ENCODE results near the gene ERICH2. TPM values are rescaled to one million over a fixed set of nuclear protein-coding genes. Genes with fewer than 3 reads are reported as not detected.
"Not testable (repeated sequence)": the region's sequence is repeated elsewhere in the genome, so short reads cannot be mapped to it uniquely, and the experiment has no call there.

The ERICH2 gene
- total RNA-seq, 2 donors from 2014 or later = not detected

- Mint-ChIP-seq H3K4me3 (no peak overlapping the region), H3K4me1 (ENCODE audit: low read depth in 2 of 2) (no peaks in the 10 kb centered on the region), H3K9me3 (no peaks in the 10 kb centered on the region), H3K27me3 (peaks cover 13 to 24% of the 10 kb centered on the region in 2 donors), H3K27ac (no peak overlapping the region), H3K36me3 (no peaks in the 10 kb centered on the region)
- ATAC-seq (no peak), DNase-seq (ENCODE audit: low spot score) (no peak)
Observed at GRCh38 chr2:170742896-170743529, 27.2 kb upstream of the ERICH2 start.

- Mint-ChIP-seq H3K4me3 (no peak overlapping the region), H3K9me3 (no peaks in the 10 kb centered on the region)
- no peak for DNase-seq (ENCODE audit: low spot score)
Observed at GRCh38 chr2:170743530-170744239, 26.5 kb upstream of the ERICH2 start.

GRCh38 chr2:170744248-170745002, 25.8 kb upstream of the ERICH2 start:
- no peak overlapping the region for H3K4me3 Mint-ChIP-seq
- H3K4me1 Mint-ChIP-seq (ENCODE audit: low read depth in 2 of 2) = no peaks in the 10 kb centered on the region
- ATAC-seq = no peak
- no peak overlapping the region for H3K27ac Mint-ChIP-seq
- H3K27me3 Mint-ChIP-seq = peaks cover 18 to 34% of the 10 kb centered on the region in 2 donors
- DNase-seq (ENCODE audit: low spot score) = no peak
- H3K36me3 Mint-ChIP-seq = no peaks in the 10 kb centered on the region
- no peaks in the 10 kb centered on the region for H3K9me3 Mint-ChIP-seq

More at GRCh38 chr2:170743530-170744239, 26.5 kb upstream of the ERICH2 start:
- ATAC-seq = no peak
- Mint-ChIP-seq H3K4me1 (ENCODE audit: low read depth in 2 of 2) (no peaks in the 10 kb centered on the region), H3K36me3 (no peaks in the 10 kb centered on the region), H3K27ac (no peak overlapping the region), H3K27me3 (peaks cover 16 to 28% of the 10 kb centered on the region in 2 donors)

GRCh38 chr2:170745305-170745704, 24.9 kb upstream of the ERICH2 start:
- ATAC-seq (no peak), DNase-seq (ENCODE audit: low spot score) (no peak)
- H3K27ac Mint-ChIP-seq = no peak overlapping the region
- H3K36me3 Mint-ChIP-seq = no peaks in the 10 kb centered on the region
- H3K4me1 Mint-ChIP-seq (ENCODE audit: low read depth in 2 of 2) = no peaks in the 10 kb centered on the region
- H3K9me3 Mint-ChIP-seq = no peaks in the 10 kb centered on the region
- peaks cover 25 to 43% of the 10 kb centered on the region in 2 donors for H3K27me3 Mint-ChIP-seq
- no peak overlapping the region for H3K4me3 Mint-ChIP-seq

GRCh38 chr2:170747921-170748320, 22.3 kb upstream of the ERICH2 start:
- no peaks in the 10 kb centered on the region for H3K4me1 Mint-ChIP-seq (ENCODE audit: low read depth in 2 of 2)
- ATAC-seq = no peak
- H3K4me3 Mint-ChIP-seq = no peak overlapping the region
- no peaks in the 10 kb centered on the region for H3K36me3 Mint-ChIP-seq
- H3K9me3 Mint-ChIP-seq = no peaks in the 10 kb centered on the region
- no peak for DNase-seq (ENCODE audit: low spot score)
- H3K27ac Mint-ChIP-seq = no peak overlapping the region
- peaks cover 37 to 62% of the 10 kb centered on the region in 2 donors for H3K27me3 Mint-ChIP-seq

GRCh38 chr2:170751555-170751954, 18.6 kb upstream of the ERICH2 start:
- not testable (repeated sequence) for H3K9me3 Mint-ChIP-seq; H3K4me1 Mint-ChIP-seq (ENCODE audit: low read depth in 2 of 2); H3K4me3 Mint-ChIP-seq; H3K36me3 Mint-ChIP-seq; H3K27ac Mint-ChIP-seq; DNase-seq (ENCODE audit: low spot score)
- H3K27me3 Mint-ChIP-seq = peaks cover 41 to 51% of the 10 kb centered on the region in 2 donors
- ATAC-seq = peak; percentile 76 to 83

- H3K4me3 Mint-ChIP-seq = no peak overlapping the region
- H3K27me3 Mint-ChIP-seq = peaks cover 16 to 19% of the 10 kb centered on the region in 2 donors
- DNase-seq (ENCODE audit: low spot score) = no peak
Observed at GRCh38 chr2:170761572-170761971, 8.6 kb upstream of the ERICH2 start.

GRCh38 chr2:170762760-170763159, 7.4 kb upstream of the ERICH2 start:
- H3K9me3 Mint-ChIP-seq = no peaks in the 10 kb centered on the region
- no peak for ATAC-seq
- H3K4me3 Mint-ChIP-seq = no peak overlapping the region
- no peaks in the 10 kb centered on the region for H3K4me1 Mint-ChIP-seq (ENCODE audit: low read depth in 2 of 2)
- DNase-seq (ENCODE audit: low spot score) = no peak
- no peaks in the 10 kb centered on the region for H3K36me3 Mint-ChIP-seq
- H3K27ac Mint-ChIP-seq = no peak overlapping the region
- H3K27me3 Mint-ChIP-seq = peaks cover 16 to 19% of the 10 kb centered on the region in 2 donors

More at GRCh38 chr2:170761572-170761971, 8.6 kb upstream of the ERICH2 start:
- Mint-ChIP-seq H3K9me3 (no peaks in the 10 kb centered on the region), H3K27ac (no peak overlapping the region), H3K4me1 (ENCODE audit: low read depth in 2 of 2) (no peaks in the 10 kb centered on the region), H3K36me3 (no peaks in the 10 kb centered on the region)
- ATAC-seq = no peak

- H3K27me3 Mint-ChIP-seq = peaks cover 16 to 19% of the 10 kb centered on the region in 2 donors
- no peaks in the 10 kb centered on the region for H3K9me3 Mint-ChIP-seq
- DNase-seq (ENCODE audit: low spot score) (no peak), ATAC-seq (no peak)
- no peaks in the 10 kb centered on the region for H3K36me3 Mint-ChIP-seq
- no peak overlapping the region for H3K4me3 Mint-ChIP-seq
- H3K4me1 Mint-ChIP-seq (ENCODE audit: low read depth in 2 of 2) = no peaks in the 10 kb centered on the region
- no peak overlapping the region for H3K27ac Mint-ChIP-seq
Observed at GRCh38 chr2:170763232-170763631, 6.9 kb upstream of the ERICH2 start.

GRCh38 chr2:170764880-170765261, 5.3 kb upstream of the ERICH2 start:
- H3K4me3 Mint-ChIP-seq = no peak overlapping the region
- no peaks in the 10 kb centered on the region for H3K9me3 Mint-ChIP-seq
- no peak overlapping the region for H3K27ac Mint-ChIP-seq
- ATAC-seq (no peak), DNase-seq (ENCODE audit: low spot score) (no peak)
- peaks cover 0 to under 1% of the 10 kb centered on the region in 2 donors for H3K4me1 Mint-ChIP-seq (ENCODE audit: low read depth in 2 of 2)
- peaks cover 13 to 14% of the 10 kb centered on the region in 2 donors for H3K27me3 Mint-ChIP-seq
- no peaks in the 10 kb centered on the region for H3K36me3 Mint-ChIP-seq

GRCh38 chr2:170766693-170767092, 3.5 kb upstream of the ERICH2 start:
- Mint-ChIP-seq H3K4me3 (no peak overlapping the region), H3K27ac (no peak overlapping the region)
- ATAC-seq = no peak

GRCh38 chr2:170770606-170771420, 635 bp downstream of the ERICH2 start:
- ATAC-seq (peak; percentile 97), DNase-seq (ENCODE audit: low spot score) (peak; percentile 87)

More at GRCh38 chr2:170766693-170767092, 3.5 kb upstream of the ERICH2 start:
- DNase-seq (ENCODE audit: low spot score) = no peak
- peaks cover 10% of the 10 kb centered on the region in 2 donors for H3K27me3 Mint-ChIP-seq
- no peaks in the 10 kb centered on the region for H3K9me3 Mint-ChIP-seq
- peaks cover 4 to 11% of the 10 kb centered on the region in 2 donors for H3K4me1 Mint-ChIP-seq (ENCODE audit: low read depth in 2 of 2)
- H3K36me3 Mint-ChIP-seq = no peaks in the 10 kb centered on the region

GRCh38 chr2:170771421-170771937, 1.3 kb downstream of the ERICH2 start:
- no peaks in the 10 kb centered on the region for H3K36me3 Mint-ChIP-seq
- ATAC-seq (no peak), DNase-seq (ENCODE audit: low spot score) (no peak)
- peaks cover 4 to 14% of the 10 kb centered on the region in 2 donors for H3K4me1 Mint-ChIP-seq (ENCODE audit: low read depth in 2 of 2)
- H3K27me3 Mint-ChIP-seq = peaks cover 11 to 12% of the 10 kb centered on the region in 2 donors
- peak overlapping the region; percentile 86 for H3K4me3 Mint-ChIP-seq
- peak overlapping the region; percentile 53 for H3K27ac Mint-ChIP-seq
- no peaks in the 10 kb centered on the region for H3K9me3 Mint-ChIP-seq

More at GRCh38 chr2:170770606-170771420, 635 bp downstream of the ERICH2 start:
- Mint-ChIP-seq H3K9me3 (no peaks in the 10 kb centered on the region), H3K36me3 (no peaks in the 10 kb centered on the region), H3K4me1 (ENCODE audit: low read depth in 2 of 2) (peaks cover 4 to 14% of the 10 kb centered on the region in 2 donors), H3K4me3 (peak overlapping the region; percentile 86), H3K27me3 (peaks cover 11 to 12% of the 10 kb centered on the region in 2 donors), H3K27ac (peak overlapping the region; percentile 53 to 76)

All from natural killer cell treated with Interleukin-12 subunit alpha and Interleukin-12 subunit beta and Interleukin-15 and Interleukin-18, amount 100 ng/mL, for 72 hours (primary cell).